HUES6 (cell line): ENCODE data around the gene GNGT2.
A peak's percentile ranks its signal among the peaks of the same experiment; 100 is the strongest.

Experiments used
- H3K27ac ChIP-seq: 2 replicates; pipeline ENCODE4 v1.7.0; 2013; ENCODE audit warnings: low read depth, mild to moderate bottlenecking, low read length, inconsistent platforms
- H3K27me3 ChIP-seq: 2 replicates; pipeline ENCODE4 v1.6.1; 2013; ENCODE audit warnings: low read length; ENCODE audit not compliant: control insufficient read depth, insufficient read depth
- H3K36me3 ChIP-seq: 2 replicates; pipeline ENCODE4 v1.6.1; 2013; ENCODE audit warnings: low read length; ENCODE audit not compliant: control insufficient read depth, insufficient read depth
- H3K4me1 ChIP-seq: 2 replicates; pipeline ENCODE4 v1.6.1; 2013; ENCODE audit warnings: low read length; ENCODE audit not compliant: control insufficient read depth, insufficient read depth
- H3K4me3 ChIP-seq: 2 replicates; pipeline ENCODE4 v1.5.1; 2013; ENCODE audit warnings: low read depth, low read length
- H3K9ac ChIP-seq: one replicate; pipeline ENCODE4 v1.6.1; 2013; ENCODE audit warnings: mild to moderate bottlenecking, low read length
- H3K9me3 ChIP-seq: 2 replicates; pipeline ENCODE4 v1.6.1; 2013; ENCODE audit warnings: low read depth, low read length; ENCODE audit not compliant: control insufficient read depth, insufficient read depth

The GNGT2 gene

GRCh38 chr17:49200423-49201083 lies 9.8 kb downstream of the GNGT2 start:
- Histone ChIP-seq H3K4me3 (no peak overlapping the region), H3K9ac (no peak overlapping the region), H3K9me3 (no peaks in the 10 kb centered on the region), H3K36me3 (no peaks in the 10 kb centered on the region), H3K27me3 (no peaks in the 10 kb centered on the region; the same call in 1 of the 2 replicates), H3K4me1 (no peaks in the 10 kb centered on the region), H3K27ac (no peak overlapping the region)

- no peak overlapping the region for H3K4me3 ChIP-seq
- H3K4me1 ChIP-seq = no peaks in the 10 kb centered on the region
- no peaks in the 10 kb centered on the region; the same call in 1 of the 2 replicates for H3K27me3 ChIP-seq
- no peaks in the 10 kb centered on the region for H3K9me3 ChIP-seq
- H3K9ac ChIP-seq = no peak overlapping the region
- H3K27ac ChIP-seq = no peak overlapping the region
- H3K36me3 ChIP-seq = no peaks in the 10 kb centered on the region
These were observed 12.2 kb downstream of the GNGT2 start for GRCh38 chr17:49198211-49198610.

GRCh38 chr17:49197346-49197998 lies 12.9 kb downstream of the GNGT2 start:
- Histone ChIP-seq H3K27ac (no peak overlapping the region), H3K27me3 (no peaks in the 10 kb centered on the region; the same call in 1 of the 2 replicates), H3K4me3 (no peak overlapping the region), H3K9ac (no peak overlapping the region), H3K4me1 (no peaks in the 10 kb centered on the region), H3K36me3 (no peaks in the 10 kb centered on the region), H3K9me3 (no peaks in the 10 kb centered on the region)

GRCh38 chr17:49196520-49196919 lies 13.9 kb downstream of the GNGT2 start:
- H3K9ac ChIP-seq = no peak overlapping the region
- no peak overlapping the region for H3K4me3 ChIP-seq
- H3K27me3 ChIP-seq = no peaks in the 10 kb centered on the region
- H3K4me1 ChIP-seq = no peaks in the 10 kb centered on the region
- no peaks in the 10 kb centered on the region for H3K36me3 ChIP-seq
- H3K9me3 ChIP-seq = no peaks in the 10 kb centered on the region
- no peak overlapping the region for H3K27ac ChIP-seq

GRCh38 chr17:49195751-49196150 lies 14.6 kb downstream of the GNGT2 start:
- H3K27me3 ChIP-seq = no peaks in the 10 kb centered on the region
- no peaks in the 10 kb centered on the region for H3K9me3 ChIP-seq
- no peak overlapping the region for H3K4me3 ChIP-seq
- H3K27ac ChIP-seq = no peak overlapping the region
- no peaks in the 10 kb centered on the region for H3K36me3 ChIP-seq
- no peak overlapping the region for H3K9ac ChIP-seq
- no peaks in the 10 kb centered on the region for H3K4me1 ChIP-seq

GRCh38 chr17:49194297-49194607 lies 16.1 kb downstream of the GNGT2 start:
- Histone ChIP-seq H3K27me3 (no peaks in the 10 kb centered on the region), H3K9me3 (no peaks in the 10 kb centered on the region), H3K4me1 (no peaks in the 10 kb centered on the region), H3K9ac (no peak overlapping the region), H3K36me3 (no peaks in the 10 kb centered on the region), H3K27ac (no peak overlapping the region), H3K4me3 (peak overlapping the region; percentile 90; the same call in 1 of the 2 replicates)

- no peaks in the 10 kb centered on the region for H3K27me3 ChIP-seq
- H3K27ac ChIP-seq = no peak overlapping the region; the same call in 1 of the 2 replicates
- no peaks in the 10 kb centered on the region for H3K9me3 ChIP-seq
These were observed 16.7 kb downstream of the GNGT2 start for GRCh38 chr17:49193513-49194296.

GRCh38 chr17:49191917-49192741 lies 18.2 kb downstream of the GNGT2 start:
- Histone ChIP-seq H3K27ac (peak overlapping the region; percentile 78), H3K9ac (peak overlapping the region; percentile 92), H3K4me3 (peak overlapping the region; percentile 90), H3K36me3 (no peaks in the 10 kb centered on the region), H3K9me3 (no peaks in the 10 kb centered on the region), H3K27me3 (no peaks in the 10 kb centered on the region), H3K4me1 (no peaks in the 10 kb centered on the region)

More at GRCh38 chr17:49193513-49194296, 16.7 kb downstream of the GNGT2 start:
- H3K36me3 ChIP-seq = no peaks in the 10 kb centered on the region
- H3K4me3 ChIP-seq = peak overlapping the region; percentile 90
- no peaks in the 10 kb centered on the region for H3K4me1 ChIP-seq
- peak overlapping the region; percentile 54 for H3K9ac ChIP-seq

GRCh38 chr17:49191409-49191916 lies 18.9 kb downstream of the GNGT2 start:
- Histone ChIP-seq H3K4me3 (peak overlapping the region; percentile 90), H3K4me1 (no peaks in the 10 kb centered on the region), H3K27ac (peak overlapping the region; percentile 78; the same call in 1 of the 2 replicates), H3K9ac (peak overlapping the region; percentile 92), H3K36me3 (no peaks in the 10 kb centered on the region), H3K9me3 (no peaks in the 10 kb centered on the region), H3K27me3 (no peaks in the 10 kb centered on the region)

GRCh38 chr17:49190932-49191331 lies 19.4 kb downstream of the GNGT2 start:
- Histone ChIP-seq H3K36me3 (no peaks in the 10 kb centered on the region), H3K9ac (no peak overlapping the region), H3K4me1 (no peaks in the 10 kb centered on the region), H3K27me3 (no peaks in the 10 kb centered on the region), H3K4me3 (no peak overlapping the region), H3K27ac (no peak overlapping the region), H3K9me3 (no peaks in the 10 kb centered on the region)
